HL-60/S4 treated with phorbol 12-myristate 13-acetate at 8.2 ng/mL for 4 days and 3 days (cell line): ENCODE results near the gene AGXT.

Experiments used
- in situ Hi-C: fragments of 300-500 bp; cut with MboI; formaldehyde crosslinking; loops from 2 replicates; pipeline ENCODE4 v1.15.0; 2022; ENCODE audit warnings: low sequenced_read_pairs

The AGXT gene

GRCh38 chr2:240865391-240865790 is 3.2 kb upstream of the AGXT start:
- in situ Hi-C loops: no loop called here

DNA sequence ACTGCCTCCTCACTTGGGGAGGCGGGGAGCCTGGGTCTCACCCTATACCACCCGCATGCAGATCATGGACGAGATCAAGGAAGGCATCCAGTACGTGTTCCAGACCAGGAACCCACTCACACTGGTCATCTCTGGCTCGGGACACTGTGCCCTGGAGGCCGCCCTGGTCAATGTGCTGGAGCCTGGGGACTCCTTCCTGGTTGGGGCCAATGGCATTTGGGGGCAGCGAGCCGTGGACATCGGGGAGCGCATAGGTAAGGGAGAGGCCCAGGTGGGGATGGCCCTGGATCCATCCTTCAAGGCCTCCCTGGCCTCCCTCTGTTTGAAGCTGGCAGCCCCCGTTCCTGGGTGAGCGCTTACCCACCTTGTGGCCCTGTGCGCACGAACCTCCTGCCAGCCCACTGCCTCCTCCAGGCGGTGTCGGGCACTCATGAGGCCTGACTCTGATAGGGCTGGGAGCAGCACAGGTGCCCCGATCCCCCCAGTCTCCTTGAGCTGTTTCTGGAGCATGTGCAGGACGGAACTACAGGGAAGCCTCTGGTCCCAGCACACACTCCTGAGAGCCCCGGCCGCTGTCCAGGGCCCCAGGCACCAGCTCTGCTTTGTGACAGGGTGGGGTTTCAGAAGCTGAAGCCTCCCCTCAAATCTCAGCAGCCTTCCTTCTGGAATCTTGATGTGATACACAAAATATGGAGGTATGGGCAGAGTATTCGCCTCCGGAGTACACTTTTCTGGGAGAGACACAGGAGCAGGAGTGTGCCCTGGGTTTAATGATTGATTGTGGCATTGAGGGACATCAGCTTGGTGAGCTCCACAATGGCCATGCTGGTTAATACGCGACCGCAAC is 708 bp downstream of the AGXT start:
- in situ Hi-C loops: no loop called here

DNA sequence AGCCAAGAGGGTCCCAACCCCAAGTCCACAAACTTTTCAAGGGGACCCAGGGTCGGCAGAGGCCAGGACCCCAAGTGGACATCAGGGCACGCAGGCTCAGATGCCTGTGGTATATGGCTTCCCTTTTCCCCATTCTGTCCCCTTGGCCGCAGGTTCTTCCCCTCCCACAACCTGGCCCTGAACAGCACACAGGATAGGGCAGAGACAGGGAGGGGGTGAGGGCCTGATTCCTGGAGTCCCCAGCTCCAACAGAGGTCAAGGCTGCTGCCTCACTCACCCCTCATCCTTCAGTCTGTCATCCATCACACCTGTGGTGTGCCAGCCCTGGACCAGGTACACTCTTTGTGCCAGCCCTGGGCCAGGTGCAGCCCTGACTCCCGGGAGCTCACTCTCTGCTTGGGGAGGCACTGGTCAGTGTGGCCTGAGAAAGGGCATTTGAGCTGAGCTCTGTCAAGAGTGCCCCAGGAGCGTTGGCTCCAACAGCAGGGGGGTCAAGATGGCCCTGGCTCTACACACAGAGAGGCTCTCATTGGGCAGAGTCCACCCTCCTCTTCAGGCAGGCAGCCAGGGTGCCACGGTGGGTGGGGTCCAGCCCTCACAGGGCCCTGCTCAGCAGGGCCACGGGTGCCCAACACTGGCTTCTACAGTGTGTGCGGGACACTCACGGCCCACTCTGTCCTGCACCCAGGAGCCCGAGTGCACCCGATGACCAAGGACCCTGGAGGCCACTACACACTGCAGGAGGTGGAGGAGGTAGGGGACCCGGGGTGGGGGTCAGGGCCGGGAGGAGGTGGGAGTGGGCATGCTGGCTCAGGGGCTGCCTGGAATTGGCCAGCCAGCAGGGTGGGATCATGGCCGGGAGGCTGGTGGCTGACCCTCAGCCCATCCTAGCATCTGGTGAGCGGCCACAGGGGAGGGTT is 1.6 kb downstream of the AGXT start:
- in situ Hi-C loops: no loop called here

DNA sequence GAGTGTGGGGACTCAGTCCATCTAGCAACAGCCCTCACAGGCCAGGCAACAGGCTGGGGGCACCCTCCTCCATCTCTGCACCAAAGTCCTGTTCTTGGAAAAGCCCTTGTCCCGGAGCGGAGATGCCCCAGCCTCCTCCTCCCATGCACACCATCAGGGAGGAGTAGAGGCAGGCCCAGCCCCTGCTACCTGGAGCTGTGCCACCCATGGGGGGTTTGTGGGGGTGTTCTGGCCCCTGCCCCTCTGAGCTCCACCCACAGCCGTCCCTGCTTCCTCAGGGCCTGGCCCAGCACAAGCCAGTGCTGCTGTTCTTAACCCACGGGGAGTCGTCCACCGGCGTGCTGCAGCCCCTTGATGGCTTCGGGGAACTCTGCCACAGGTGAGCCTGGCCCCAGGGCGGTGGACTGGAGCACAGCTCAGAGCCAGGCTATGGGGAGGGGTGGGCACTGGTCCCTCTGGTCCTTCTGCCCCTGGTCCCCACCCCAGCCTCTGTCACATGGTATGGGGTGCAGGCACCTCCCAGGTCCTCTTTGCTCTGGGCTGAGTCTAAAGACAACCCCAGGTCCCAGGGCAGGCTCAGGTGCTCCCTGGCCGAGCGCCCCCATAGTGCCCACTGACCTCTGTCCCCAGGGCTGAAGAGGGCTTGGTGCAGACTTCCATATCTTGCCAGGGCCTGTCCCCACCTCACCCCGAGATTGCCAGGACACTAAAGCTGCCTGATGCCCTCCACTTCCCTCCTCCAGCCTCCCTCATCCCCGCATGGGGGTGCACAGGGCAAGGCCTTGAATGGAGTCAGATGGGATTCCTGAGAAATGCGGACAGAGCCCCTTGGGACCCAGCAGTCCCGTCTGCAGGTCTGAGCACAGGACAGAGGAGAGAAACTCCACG is 2.7 kb downstream of the AGXT start:
- in situ Hi-C loops: no loop called here

DNA sequence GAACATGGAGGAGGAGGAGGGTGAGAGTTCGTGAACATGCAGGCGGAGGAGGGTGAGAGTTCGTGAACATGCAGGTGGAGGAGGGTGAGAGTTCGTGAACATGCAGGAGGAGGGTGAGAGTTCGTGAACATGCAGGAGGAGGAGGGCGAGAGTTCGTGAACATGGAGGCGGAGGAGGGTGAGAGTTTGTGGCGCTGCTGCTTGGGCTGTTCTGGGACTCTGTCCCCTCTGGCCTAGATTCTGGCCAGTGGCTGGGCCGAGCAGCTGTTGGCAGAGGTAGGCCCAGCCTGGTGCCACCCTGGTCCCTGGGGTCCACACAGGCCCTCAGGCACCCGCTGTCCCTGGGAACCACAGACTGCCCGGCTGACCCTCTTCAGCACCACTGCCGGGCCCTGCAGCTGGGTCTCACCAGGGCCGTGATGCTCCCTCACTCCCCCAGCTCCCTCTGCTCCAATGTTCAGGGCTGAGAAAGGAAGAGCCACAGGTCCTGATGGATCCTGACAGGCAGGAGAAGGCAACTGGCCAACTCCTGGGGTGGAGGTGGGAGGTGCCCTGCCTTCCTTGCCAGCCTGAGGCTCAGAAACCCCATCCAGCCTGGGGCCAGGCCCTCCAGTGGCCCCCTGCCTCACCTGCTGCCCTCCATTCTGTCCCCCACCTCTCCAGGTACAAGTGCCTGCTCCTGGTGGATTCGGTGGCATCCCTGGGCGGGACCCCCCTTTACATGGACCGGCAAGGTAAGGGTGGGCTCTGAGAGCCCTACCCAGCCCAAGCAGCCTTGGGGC is 3.9 kb downstream of the AGXT start:
- in situ Hi-C loops: no loop called here

GRCh38 chr2:240873098-240873788 is 4.6 kb downstream of the AGXT start:
- in situ Hi-C loops: no loop called here

DNA sequence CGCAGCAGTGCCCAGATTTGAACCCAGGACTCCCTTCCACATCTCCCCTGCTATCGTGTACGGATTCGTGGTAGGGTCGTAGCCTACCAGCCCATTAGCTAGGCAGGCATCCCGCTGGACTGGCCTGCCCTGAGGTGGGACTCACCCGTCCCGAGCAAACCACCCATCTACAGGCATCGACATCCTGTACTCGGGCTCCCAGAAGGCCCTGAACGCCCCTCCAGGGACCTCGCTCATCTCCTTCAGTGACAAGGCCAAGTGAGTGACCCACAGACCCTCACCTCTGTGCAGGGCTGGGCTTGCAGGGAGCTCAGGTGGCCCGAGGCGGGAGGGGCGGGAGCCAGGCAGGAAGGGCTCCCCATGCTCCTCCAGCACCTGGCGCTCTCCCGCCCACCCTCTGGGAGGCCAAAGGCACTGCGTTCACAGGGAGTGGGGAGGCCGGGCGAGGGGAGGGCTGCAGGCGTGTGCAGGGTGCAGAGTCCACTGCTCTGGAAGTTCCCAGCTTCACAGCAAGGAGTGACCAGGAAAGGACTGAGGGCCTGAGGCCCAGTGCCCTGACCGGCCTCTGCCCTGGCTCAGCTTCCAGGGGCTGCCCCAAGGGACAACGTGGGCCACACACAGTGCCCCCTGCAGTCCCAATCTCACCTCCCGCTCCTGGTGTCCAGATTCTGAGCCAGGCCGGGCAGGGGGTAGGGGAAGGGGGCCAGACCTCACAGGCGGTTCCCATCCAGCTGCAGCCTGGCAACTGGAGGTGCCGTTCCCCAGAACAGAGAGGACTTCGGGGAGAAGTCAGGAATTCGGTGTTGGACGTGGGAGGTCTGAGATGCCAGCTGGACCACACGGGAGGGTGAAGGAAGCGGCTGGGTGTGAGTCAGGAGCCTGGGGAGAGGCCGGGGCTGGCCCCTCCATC is 5.4 kb downstream of the AGXT start:
- in situ Hi-C loops: no loop called here

GRCh38 chr2:240874715-240875227 is 6.1 kb downstream of the AGXT start:
- in situ Hi-C loops: no loop called here

- in situ Hi-C loops: no loop called here
These were observed 6.8 kb downstream of the AGXT start for GRCh38 chr2:240875228-240876034.

GRCh38 chr2:240876035-240876474 is 7.4 kb downstream of the AGXT start:
- in situ Hi-C loops: no loop called here

GRCh38 chr2:240876475-240877251 is 8.0 kb downstream of the AGXT start:
- in situ Hi-C loops: no loop called here

DNA sequence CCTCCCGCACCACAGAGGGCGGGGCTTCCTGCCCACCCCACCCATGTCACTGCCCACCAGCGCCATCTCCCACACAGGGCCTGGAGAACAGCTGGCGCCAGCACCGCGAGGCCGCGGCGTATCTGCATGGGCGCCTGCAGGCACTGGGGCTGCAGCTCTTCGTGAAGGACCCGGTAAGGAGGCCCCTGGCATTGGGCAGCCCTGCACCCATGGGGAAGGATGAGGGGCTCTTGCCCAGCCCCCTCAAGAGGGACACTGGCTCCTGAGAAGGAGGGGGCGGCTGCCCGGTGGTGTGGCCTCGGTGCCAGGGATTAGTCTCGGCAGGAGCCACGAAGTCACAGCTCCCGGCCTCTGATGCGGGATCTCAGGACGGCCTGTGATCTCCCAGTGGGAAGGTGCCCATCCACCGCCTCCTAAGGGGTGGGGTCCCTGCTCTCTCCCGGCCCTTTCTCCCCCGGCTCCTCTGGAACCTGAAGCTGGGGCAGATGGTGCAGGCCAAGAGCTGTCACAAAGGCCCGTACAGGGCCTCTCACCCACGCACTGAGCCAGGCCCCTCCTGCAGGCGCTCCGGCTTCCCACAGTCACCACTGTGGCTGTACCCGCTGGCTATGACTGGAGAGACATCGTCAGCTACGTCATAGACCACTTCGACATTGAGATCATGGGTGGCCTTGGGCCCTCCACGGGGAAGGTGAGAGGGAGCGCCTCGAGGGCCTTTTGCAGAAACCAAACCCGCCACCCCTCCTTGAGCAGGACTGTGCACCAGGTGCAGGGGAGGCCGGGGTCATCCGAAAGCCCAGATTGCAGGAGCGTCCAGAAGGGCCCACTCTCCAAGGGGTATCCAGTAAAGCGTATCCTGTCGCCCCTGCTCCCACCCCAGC is 9.1 kb downstream of the AGXT start:
- in situ Hi-C loops: no loop called here

DNA sequence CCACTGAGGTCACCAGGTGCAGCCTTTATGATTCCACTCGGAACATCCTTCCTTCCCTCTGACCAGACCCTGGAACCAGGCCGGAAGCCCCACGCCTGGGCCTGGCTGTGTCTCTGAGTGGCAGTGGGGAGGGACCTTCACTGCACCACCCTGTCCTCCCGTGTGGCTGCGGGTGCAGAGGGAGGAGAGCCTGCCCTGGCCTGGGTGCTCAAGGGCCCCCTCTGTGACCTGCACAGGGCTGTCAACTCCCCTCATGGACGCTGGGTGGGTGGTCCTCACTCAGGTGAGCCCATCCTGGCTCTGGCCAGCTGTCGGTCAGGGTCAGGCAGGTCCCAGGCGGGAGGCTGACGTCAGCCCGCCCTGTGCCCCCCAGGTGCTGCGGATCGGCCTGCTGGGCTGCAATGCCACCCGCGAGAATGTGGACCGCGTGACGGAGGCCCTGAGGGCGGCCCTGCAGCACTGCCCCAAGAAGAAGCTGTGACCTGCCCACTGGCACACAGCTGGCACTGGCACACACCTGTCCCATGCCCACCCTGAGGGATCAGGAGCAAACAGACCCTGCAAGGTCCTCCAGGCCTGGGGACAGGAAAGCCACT is 9.8 kb downstream of the AGXT start:
- in situ Hi-C loops: no loop called here

DNA sequence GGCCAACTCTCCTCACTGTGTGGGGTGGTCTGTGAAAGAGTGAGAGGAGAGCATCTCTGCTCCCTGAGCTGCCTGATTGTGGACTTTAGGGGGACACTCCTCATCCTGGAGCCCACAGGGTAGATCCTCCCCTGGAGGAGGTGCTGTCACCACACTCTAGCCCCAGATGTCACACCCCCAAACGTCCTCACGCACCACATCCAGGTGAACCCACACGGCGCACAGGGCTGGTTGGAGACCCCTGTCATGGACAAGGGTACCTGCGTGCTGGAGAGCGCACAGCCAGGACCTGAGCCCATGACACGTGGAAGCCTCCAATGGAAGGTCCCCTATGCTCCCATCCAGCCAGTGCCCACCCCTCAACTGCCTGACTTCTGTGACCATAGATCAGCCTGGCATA is 10.5 kb downstream of the AGXT start:
- in situ Hi-C loops: no loop called here

- in situ Hi-C loops: no loop called here
These were observed 13.3 kb downstream of the AGXT start for GRCh38 chr2:240881913-240882312.
